Stimulated activated CD4-positive, alpha-beta T cell treated with anti-CD3 and anti-CD28 coated beads, TNF-alpha, amount 100 ng/mL, for 4 hours (primary cell): ENCODE data around the gene DSTN.
A peak's percentile ranks its signal among the peaks of the same experiment; 100 is the strongest.

Experiments used
- DNase-seq, 3 experiments: peaks; one replicate each; pipeline ENCODE4 v3.0.0-alpha.2; 2020; ENCODE audit warnings: low read depth in 3 of 3

The DSTN gene

GRCh38 chr20:17569616-17570346 is at the start of gene DSTN:
Gene DSTN, plus strand, starts transcription at chr20:17570075. Its CDS starts 134 bp downstream, at chr20:17570209.
- peak; percentile 72 to 79 (median 76) for DNase-seq

- no peak for DNase-seq
Measured at GRCh38 chr20:17520583-17520982, 49.3 kb upstream of the DSTN start.

DNA sequence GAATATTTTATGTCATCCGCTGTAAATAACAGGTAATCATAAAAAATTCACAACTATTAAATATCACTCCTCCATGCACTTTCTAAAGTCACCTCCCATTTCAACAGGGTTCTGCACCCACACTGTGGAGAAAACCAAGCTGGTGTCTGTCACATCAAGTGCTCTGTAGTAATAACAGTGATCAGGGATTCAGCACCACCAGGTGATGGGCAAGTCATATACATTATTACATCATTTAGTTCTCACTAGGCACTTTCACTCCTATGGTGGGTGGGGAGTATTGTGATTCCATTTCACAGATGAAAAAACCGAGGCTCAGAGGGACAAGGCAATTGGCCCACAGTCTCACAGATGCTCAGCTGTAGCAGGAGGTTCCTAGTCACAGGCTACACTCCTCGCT is 47.3 kb upstream of the DSTN start:
- DNase-seq = no peak

GRCh38 chr20:17523326-17523725 is 46.5 kb upstream of the DSTN start:
- DNase-seq = no peak

DNA sequence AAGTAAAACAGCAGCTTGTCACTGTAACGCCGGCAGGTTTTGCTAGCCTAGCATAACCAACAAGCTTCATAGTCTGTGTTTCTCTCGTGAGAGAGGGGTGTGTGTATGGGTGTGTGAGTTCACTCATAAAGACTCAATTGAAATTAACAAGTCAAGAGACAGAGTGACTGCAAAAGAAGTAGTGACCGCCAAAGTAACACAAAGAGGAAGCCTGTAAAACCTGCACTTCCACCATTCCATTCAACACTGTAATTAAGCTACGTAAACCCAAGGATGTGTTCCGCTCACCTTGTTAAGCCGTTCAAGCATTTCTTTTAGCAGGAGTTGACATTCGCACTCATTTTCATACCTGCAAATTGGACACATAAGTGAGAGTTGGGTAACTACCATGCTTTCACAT is 45.3 kb upstream of the DSTN start:
- DNase-seq = no peak

DNA sequence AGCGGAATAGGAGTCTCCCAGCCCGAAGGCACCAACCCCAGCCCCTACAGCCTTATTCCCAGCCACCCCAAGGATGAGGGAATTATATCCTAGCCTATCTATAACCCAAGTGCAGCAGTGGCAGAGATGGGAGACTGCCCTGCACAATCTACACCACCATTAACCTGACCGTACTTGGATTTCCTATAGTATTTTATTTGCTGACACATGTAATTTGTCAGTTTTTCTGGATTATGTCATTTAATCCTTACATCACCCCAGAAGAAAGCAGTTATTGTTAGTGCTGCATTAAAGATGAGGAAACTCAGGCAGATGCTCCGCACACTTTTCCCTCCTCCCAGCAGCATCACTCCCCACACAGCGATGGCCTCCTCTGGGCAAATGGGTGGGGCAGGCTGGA is 44.7 kb upstream of the DSTN start:
- DNase-seq = no peak

DNA sequence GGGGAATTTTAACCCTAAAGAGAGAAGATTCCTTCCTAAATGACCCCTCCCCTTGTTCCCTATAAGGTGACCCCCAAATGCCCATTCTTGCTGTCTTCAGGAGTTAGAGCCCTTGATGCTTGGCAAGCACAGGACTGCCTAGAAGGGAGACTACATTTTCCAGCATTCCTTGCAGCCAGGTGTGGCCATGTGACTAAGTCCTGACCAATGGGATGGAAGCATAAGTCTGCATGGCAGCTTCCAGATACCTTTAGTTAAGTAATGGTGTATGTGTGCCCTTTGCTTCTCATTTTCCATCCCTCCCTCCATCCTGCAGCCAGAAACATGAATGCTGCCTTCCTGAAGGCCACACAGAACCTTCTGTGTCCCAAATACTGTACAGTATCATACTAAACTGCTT is 44.2 kb upstream of the DSTN start:
- no peak for DNase-seq

GRCh38 chr20:17529586-17529985 is 40.3 kb upstream of the DSTN start:
- no peak for DNase-seq

GRCh38 chr20:17530153-17530552 is 39.7 kb upstream of the DSTN start:
- no peak for DNase-seq

DNA sequence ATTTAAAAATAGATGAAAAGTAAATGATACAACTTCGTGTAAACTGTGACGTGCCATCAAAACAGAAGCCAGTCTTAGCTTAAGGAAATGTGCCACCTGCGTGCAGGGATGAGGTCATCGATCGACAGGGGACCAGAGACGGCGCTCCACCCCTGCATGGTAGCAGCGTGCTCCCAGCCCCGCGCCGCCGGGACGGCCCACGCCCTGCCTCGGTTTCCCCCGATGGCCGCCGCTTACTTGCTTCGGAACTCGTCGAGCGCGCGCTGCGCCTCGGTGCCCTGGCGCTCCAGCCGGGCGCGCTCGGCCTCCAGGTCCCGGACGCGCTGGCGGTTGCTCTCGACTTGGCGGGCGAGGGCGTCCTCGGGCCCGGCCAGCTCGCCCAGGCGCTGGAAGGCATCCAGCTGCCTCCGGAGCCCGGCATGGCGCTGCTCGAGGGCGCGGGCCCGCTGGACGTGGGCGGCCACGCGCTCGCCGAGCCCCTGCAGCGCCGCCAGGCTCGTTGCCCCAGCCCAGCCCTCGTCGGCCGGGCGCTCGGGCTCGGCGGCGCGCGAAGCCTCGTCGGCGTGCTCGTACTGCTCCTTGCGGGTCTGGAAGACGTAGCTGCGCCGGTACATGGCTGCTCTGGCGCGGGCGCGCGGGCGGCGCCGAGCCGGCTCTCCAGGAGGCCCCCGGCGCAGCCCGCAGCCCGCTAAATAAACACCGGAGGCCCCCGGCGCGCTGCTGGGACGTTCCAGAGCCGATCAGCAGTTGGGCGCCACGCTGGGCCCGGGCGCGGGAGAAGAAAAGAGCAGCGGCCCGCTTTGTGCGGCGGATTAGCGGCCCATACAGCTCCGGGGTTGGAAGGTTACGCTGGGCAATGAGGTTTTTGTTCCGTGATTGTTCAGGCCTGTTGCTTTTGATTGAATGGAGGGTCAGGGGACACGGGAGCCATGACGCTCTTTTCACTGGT is 38.9 kb upstream of the DSTN start, which contains the start of gene BFSP1:
BFSP1 (minus strand) TSS at position 664 of the 949 bp plus-strand sequence; CDS start at position 614, 50 bp downstream.
- DNase-seq = peak; percentile 17 to 21 (median 19)

DNA sequence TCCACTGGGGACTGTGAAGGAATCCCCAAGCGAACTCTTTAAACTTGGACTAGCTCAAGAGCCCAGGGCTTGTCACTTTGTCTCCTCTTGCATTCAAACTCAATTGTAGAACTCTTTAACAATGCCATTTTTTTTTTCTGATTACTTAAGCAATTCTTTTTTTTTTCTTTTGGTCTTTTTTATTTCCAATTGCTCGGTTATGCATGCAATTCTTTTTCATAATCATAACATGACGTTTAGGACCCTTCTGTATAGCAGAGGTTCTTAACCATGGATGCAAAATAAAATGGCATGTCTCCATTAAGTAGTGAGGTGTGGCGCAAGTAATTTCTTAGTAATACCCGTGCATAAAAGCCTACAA is 38.2 kb upstream of the DSTN start:
- no peak for DNase-seq

DNA sequence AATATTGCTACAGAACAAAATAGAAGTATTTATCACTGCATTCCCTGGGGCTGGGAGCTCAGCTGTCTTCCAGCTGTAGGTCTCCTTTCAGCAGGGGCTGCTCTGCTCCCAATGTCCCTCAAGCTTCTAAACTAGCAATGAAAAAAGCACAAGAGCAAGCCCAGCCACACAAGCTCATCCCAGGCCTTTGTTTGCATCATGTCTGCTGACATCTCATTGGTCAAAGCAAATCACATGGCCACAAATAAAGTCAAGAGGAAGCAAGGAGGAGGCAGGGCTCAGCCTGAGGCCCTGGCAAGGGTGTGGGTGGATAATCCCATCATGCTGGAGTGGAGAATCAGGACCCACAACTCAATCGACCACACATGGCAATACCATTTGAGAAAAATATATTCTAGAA is 36.5 kb upstream of the DSTN start:
- DNase-seq = no peak

DNA sequence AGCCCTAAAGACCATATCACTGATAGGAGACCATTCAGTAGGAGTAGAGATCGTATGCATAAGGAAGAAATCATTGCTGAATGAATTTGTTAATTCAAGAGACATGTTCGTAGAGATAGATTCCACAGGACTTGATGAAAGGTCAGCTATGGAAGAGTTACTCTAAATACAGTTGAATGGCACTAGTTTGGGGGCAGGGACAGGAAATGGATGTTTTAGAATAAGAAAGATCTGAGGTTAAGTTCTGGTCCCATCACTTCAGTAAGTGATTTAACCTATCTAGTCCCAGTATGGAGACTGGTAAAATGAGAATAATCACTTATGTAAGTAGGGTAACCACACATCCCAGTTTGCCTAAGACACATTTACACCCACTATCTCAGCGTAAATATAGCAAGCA is 35.8 kb upstream of the DSTN start:
- no peak for DNase-seq

DNA sequence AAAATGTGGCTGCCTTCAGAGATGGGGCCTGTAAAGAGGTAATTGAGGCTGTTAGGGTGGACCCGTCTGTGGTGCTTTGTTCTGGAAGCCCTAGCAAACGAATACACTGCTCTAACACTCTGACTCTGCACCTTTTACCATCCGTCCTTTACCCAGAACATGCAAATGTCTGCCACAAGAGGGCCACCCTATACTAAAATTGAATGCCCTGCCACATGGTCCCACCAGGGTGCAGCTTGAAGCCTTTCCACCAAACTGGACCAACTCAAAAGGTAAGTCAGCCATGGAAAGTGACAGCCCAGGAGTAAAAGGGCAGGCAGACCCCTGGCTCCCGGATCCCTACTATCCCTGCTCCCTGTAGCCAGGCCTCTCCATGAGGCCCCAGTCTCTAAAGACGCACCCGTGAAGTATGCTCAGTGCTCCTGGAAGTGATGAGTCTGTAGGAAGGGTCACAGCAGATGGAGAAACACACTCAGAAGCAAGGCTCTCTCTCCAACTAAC is 32.9 kb upstream of the DSTN start:
- DNase-seq = peak in 2 of 3 experiments; percentile 31 to 46

DNA sequence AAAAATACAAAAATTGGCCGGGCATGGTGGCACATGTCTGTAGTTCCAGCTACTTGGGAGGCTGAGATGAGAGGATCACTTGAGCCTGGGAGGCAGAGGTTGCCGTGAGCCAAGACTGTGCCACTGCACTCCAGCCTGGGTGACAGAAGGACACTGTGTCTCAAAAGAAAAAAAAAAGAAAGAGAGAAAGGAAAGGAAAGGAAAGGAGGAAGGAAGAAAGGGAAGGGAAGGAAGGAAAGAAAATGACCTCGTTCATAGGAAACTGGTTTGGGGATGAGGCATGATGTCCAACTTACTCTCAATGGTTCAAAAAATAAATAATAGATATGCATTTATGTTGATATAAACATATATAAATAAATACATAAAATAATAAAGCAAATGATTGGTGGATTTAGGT is 31.9 kb upstream of the DSTN start:
- no peak for DNase-seq

- no peak for DNase-seq
Measured at GRCh38 chr20:17538517-17539170, 31.2 kb upstream of the DSTN start.

DNA sequence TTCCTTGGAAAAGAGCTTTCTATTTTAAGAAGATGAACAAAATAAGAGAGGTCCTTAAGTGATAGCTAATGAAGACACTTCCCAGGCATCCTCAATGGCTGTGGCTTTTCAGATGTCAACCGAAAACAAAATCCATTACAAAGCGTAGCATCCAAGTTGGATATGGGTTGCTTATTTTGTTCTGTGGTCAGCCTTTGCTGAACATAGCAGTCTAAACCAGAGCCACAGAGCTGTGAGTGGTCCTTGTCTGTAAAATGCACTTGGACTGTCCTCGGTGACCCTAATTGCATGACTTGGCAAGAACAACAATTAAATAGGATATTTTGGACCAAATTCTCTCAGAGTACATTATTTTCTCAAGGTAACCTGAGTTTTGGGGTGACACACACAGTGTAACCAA is 28.3 kb upstream of the DSTN start:
- DNase-seq = no peak

DNA sequence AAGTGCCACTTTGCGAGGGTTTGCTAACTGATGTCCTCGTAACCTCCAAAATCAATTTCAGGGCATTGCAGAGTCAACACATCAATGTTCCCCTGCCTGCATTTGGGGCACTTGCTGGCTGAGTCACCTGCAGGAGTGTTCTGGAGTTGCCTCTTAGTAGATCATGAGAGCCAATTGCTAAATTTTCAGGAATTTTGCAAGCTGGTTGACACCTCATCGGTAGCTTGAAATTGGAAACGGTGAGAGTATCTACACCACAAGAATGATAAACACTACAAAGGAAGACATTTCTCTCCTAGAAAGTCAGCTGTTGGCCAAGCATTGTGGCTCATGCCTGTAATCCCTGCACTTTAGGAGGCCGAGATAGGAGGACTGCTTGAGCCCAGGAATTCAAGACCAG is 27.9 kb upstream of the DSTN start:
- no peak for DNase-seq

DNA sequence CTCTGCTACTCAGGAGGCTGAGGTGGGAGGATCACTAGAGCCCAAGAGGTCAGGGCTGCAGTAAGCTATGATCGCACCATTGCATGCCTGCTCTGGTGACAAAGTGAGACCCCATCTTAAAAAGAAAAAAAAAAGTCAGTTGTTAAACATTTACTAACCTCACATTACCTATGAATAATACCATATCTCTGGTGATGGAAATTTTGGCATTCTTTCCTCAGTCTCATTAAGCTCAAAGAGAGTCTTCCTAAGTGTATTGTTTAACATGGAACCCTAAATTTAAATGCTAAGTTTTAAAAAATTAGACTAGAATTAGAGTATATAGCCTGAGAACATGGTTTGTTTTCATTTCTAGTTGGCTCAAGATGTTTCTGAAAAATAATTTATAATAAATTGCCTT is 27.4 kb upstream of the DSTN start:
- DNase-seq = no peak

DNA sequence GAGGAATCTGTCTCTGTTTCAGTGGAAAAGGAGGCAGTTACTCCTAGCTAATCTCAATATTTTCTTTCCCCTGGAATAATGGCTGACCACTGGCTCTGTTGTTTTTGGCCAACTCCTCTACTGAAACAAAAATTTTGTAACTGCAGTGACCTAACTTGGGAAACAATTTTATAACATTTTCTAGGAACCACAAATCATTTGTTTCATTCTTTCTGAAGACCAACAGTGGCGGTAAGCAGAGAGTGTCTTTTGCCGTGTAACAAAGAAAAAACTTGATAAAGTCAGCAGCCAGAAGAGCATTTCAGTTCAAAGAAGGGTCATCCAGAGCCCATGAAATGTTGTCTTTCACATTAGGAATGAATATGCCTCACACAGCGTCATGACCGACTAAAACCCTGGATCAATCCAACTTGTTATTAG is 26.9 kb upstream of the DSTN start:
- no peak for DNase-seq

GRCh38 chr20:17543531-17544131 is 26.2 kb upstream of the DSTN start:
- no peak for DNase-seq

DNA sequence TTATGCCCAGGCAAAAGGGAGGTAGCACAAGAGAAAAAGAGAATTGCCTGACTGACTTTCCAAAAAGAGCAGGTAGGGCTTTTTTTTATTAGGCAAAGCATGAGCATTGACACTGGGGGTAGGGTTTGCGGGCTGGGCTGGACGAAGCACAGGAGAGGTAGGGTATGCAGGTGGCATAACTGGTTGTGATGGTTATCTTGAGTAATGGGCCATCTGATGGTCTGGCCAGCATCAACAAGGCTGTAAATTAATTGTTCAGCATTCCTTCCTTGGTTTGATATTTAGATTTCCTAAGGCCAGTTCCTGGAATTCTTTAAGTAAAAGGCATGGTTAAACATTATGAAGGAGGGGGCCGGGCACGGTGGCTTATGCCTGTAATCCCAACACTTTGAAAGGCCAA is 24.7 kb upstream of the DSTN start:
- no peak for DNase-seq
